SK-N-SH treated with all-trans-retinoic acid at 6 μM for 48 hours (cell line): ENCODE data around the gene PCDHGA1.
"Not testable (repeated sequence)": the region's sequence is repeated elsewhere in the genome, so short reads cannot be mapped to it uniquely, and the experiment has no call there.

Source experiments
- ATAC-seq: fragments of 200-7000 bp; cut with Tn5 transposase; 3 replicates; pipeline ENCODE4 v1.9.1; 2020; ENCODE audit warnings: mild to moderate bottlenecking, moderate library complexity
- ARNTL ChIP-seq: fragments of 450-650 bp; formaldehyde crosslinking; IDR thresholded peaks from 2 replicates; pipeline ENCODE4 v1.5.0; 2020; ENCODE audit warnings: low read depth, mild to moderate bottlenecking, moderate library complexity, borderline replicate concordance
- BACH2 ChIP-seq: fragments of 250-450 bp; sonication (Bioruptor Pico); IDR thresholded peaks from 2 replicates; pipeline ENCODE4 v1.9.0; 2021; ENCODE audit warnings: mild to moderate bottlenecking, borderline replicate concordance
- CSDC2 ChIP-seq: fragments of 250-450 bp; sonication (Bioruptor Pico); IDR thresholded peaks from 2 replicates; pipeline ENCODE4 v1.5.0; 2020; ENCODE audit warnings: mild to moderate bottlenecking, moderate library complexity
- ESRRG ChIP-seq: fragments of 250-450 bp; sonication (Bioruptor Pico); IDR thresholded peaks from 2 replicates; pipeline ENCODE4 v1.6.1; 2021; ENCODE audit warnings: mild to moderate bottlenecking
- GLIS3 ChIP-seq: fragments of 250-450 bp; sonication (Bioruptor Pico); IDR thresholded peaks from 2 replicates; pipeline ENCODE4 v1.5.0; 2020; ENCODE audit warnings: mild to moderate bottlenecking, moderate library complexity
- ISL1 ChIP-seq: fragments of 250-450 bp; sonication (Bioruptor Pico); IDR thresholded peaks from 2 replicates; pipeline ENCODE4 v2.1.2; 2022; ENCODE audit warnings: mild to moderate bottlenecking, moderate library complexity
- OSR1 ChIP-seq: fragments of 250-450 bp; sonication (Bioruptor Pico); IDR thresholded peaks from 2 replicates; pipeline ENCODE4 v1.8.0; 2022; ENCODE audit warnings: moderate library complexity, mild to moderate bottlenecking, inconsistent platforms
- PPARA ChIP-seq: fragments of 250-450 bp; sonication (Bioruptor Pico); IDR thresholded peaks from 2 replicates; pipeline ENCODE4 v1.5.0; 2020; ENCODE audit warnings: mild to moderate bottlenecking, borderline replicate concordance
- RARB ChIP-seq: fragments of 250-450 bp; sonication (Bioruptor Pico); IDR thresholded peaks from 2 replicates; pipeline ENCODE4 v1.8.0; 2021; ENCODE audit warnings: mild to moderate bottlenecking, moderate library complexity
- TCF4 ChIP-seq: fragments of 250-450 bp; sonication (Bioruptor Pico); IDR thresholded peaks from 2 replicates; pipeline ENCODE4 v1.8.0; 2021; ENCODE audit warnings: mild to moderate bottlenecking, moderate library complexity, borderline replicate concordance
- TOX ChIP-seq: fragments of 250-450 bp; sonication (Bioruptor Pico); IDR thresholded peaks from 2 replicates; pipeline ENCODE4 v1.8.0; 2021; ENCODE audit warnings: mild to moderate bottlenecking, moderate library complexity, borderline replicate concordance
- ZC3H10 ChIP-seq: fragments of 250-450 bp; sonication (Bioruptor Pico); IDR thresholded peaks from 2 replicates; pipeline ENCODE4 v1.5.1; 2021; ENCODE audit warnings: mild to moderate bottlenecking, moderate library complexity
- ZFP3 ChIP-seq: fragments of 250-450 bp; sonication (Bioruptor Pico); IDR thresholded peaks from 2 replicates; pipeline ENCODE4 v1.5.0; 2020; ENCODE audit warnings: mild to moderate bottlenecking, moderate library complexity
- ZFP30 ChIP-seq: fragments of 450-650 bp; formaldehyde crosslinking; IDR thresholded peaks from 2 replicates; pipeline ENCODE4 v1.5.0; 2022; ENCODE audit warnings: mild to moderate bottlenecking, moderate library complexity
- ZNF565 ChIP-seq: fragments of 450-650 bp; formaldehyde crosslinking; conservative IDR thresholded peaks from 2 replicates; pipeline ENCODE4 v1.5.0; 2020; ENCODE audit warnings: low read depth, mild to moderate bottlenecking, moderate library complexity
- ZNF70 ChIP-seq: fragments of 450-650 bp; formaldehyde crosslinking; IDR thresholded peaks from 2 replicates; pipeline ENCODE4 v1.5.0; 2020; ENCODE audit warnings: mild to moderate bottlenecking, moderate library complexity
- ZNF8 ChIP-seq: fragments of 450-650 bp; formaldehyde crosslinking; IDR thresholded peaks from 2 replicates; pipeline ENCODE4 v1.5.0; 2020; ENCODE audit warnings: mild to moderate bottlenecking, moderate library complexity
- TF ChIP-seq, protein P1 (sequence below): fragments of 250-450 bp; sonication (Bioruptor Pico); IDR thresholded peaks from 2 replicates; pipeline ENCODE4 v1.5.0; 2020; ENCODE audit warnings: mild to moderate bottlenecking, moderate library complexity
- TF ChIP-seq, protein P2 (sequence below): fragments of 250-450 bp; sonication (Bioruptor Pico); IDR thresholded peaks from 2 replicates; pipeline ENCODE4 v1.5.1; 2020; ENCODE audit warnings: low read depth, mild to moderate bottlenecking, moderate library complexity
- TF ChIP-seq, protein P3 (sequence below): fragments of 250-450 bp; sonication (Bioruptor Pico); IDR thresholded peaks from 2 replicates; pipeline ENCODE4 v1.8.0; 2020; ENCODE audit warnings: mild to moderate bottlenecking, moderate library complexity, borderline replicate concordance
- TF ChIP-seq, protein P4 (sequence below): fragments of 250-450 bp; sonication (Bioruptor Pico); IDR thresholded peaks from 2 replicates; pipeline ENCODE4 v1.8.0; 2021; ENCODE audit warnings: low read depth, mild to moderate bottlenecking, moderate library complexity, borderline replicate concordance

Gene PCDHGA1

DNA sequence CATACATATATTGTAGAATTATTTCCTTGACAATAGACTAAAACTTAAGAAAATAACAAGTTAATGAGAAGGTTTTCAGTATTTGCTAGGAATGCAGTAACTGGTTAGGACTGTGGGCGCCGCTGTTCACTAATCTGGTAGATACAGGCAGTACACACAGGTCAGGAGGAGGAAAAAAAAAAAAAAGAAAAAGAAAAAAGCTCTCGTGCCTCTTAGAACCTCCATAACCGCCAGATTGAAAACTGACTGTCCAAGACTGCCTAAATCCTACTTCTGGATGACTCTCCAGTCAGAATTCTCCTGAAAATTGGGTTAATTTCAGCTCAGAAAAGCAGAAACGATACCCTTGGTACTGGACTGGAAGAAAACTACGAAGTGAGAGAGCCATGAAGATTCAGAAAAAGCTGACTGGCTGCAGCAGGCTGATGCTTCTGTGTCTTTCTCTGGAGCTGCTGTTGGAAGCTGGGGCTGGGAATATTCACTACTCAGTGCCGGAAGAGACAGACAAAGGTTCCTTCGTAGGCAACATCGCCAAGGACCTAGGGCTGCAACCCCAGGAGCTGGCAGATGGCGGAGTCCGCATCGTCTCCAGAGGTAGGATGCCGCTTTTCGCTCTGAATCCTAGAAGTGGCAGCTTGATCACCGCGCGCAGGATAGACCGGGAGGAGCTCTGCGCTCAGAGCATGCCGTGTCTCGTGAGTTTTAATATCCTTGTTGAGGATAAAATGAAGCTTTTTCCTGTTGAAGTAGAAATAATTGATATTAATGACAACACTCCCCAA lies at the start of gene PCDHGA1:
PCDHGA1 (plus strand) TSS at position 216 of the 782 bp plus-strand sequence.
- ATAC-seq, result peak; percentile 75
- TF ChIP-seq PPARA (CRISPR knock-in tag), result no peak
- TF ChIP-seq ARNTL (CRISPR knock-in tag), result no peak
- no peak for TF ChIP-seq OSR1 (CRISPR knock-in tag)
- no peak for TF ChIP-seq ZFP3 (CRISPR knock-in tag)
- TF ChIP-seq RARB, result no peak
- TF ChIP-seq GLIS3, result no peak
- TF ChIP-seq, protein P1, sequence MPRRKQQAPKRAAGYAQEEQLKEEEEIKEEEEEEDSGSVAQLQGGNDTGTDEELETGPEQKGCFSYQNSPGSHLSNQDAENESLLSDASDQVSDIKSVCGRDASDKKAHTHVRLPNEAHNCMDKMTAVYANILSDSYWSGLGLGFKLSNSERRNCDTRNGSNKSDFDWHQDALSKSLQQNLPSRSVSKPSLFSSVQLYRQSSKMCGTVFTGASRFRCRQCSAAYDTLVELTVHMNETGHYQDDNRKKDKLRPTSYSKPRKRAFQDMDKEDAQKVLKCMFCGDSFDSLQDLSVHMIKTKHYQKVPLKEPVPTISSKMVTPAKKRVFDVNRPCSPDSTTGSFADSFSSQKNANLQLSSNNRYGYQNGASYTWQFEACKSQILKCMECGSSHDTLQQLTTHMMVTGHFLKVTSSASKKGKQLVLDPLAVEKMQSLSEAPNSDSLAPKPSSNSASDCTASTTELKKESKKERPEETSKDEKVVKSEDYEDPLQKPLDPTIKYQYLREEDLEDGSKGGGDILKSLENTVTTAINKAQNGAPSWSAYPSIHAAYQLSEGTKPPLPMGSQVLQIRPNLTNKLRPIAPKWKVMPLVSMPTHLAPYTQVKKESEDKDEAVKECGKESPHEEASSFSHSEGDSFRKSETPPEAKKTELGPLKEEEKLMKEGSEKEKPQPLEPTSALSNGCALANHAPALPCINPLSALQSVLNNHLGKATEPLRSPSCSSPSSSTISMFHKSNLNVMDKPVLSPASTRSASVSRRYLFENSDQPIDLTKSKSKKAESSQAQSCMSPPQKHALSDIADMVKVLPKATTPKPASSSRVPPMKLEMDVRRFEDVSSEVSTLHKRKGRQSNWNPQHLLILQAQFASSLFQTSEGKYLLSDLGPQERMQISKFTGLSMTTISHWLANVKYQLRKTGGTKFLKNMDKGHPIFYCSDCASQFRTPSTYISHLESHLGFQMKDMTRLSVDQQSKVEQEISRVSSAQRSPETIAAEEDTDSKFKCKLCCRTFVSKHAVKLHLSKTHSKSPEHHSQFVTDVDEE, result no peak
- no peak for TF ChIP-seq ESRRG
- TF ChIP-seq, protein P2, sequence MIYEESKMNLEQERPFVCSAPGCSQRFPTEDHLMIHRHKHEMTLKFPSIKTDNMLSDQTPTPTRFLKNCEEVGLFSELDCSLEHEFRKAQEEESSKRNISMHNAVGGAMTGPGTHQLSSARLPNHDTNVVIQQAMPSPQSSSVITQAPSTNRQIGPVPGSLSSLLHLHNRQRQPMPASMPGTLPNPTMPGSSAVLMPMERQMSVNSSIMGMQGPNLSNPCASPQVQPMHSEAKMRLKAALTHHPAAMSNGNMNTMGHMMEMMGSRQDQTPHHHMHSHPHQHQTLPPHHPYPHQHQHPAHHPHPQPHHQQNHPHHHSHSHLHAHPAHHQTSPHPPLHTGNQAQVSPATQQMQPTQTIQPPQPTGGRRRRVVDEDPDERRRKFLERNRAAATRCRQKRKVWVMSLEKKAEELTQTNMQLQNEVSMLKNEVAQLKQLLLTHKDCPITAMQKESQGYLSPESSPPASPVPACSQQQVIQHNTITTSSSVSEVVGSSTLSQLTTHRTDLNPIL (CRISPR knock-in tag), result no peak
- no peak for TF ChIP-seq ZNF70
- no peak for TF ChIP-seq ZNF565 (CRISPR knock-in tag)
- TF ChIP-seq ZNF8 (CRISPR knock-in tag), result no peak
- no peak for TF ChIP-seq BACH2
- no peak for TF ChIP-seq ISL1 (CRISPR knock-in tag)
- TF ChIP-seq, protein P3, sequence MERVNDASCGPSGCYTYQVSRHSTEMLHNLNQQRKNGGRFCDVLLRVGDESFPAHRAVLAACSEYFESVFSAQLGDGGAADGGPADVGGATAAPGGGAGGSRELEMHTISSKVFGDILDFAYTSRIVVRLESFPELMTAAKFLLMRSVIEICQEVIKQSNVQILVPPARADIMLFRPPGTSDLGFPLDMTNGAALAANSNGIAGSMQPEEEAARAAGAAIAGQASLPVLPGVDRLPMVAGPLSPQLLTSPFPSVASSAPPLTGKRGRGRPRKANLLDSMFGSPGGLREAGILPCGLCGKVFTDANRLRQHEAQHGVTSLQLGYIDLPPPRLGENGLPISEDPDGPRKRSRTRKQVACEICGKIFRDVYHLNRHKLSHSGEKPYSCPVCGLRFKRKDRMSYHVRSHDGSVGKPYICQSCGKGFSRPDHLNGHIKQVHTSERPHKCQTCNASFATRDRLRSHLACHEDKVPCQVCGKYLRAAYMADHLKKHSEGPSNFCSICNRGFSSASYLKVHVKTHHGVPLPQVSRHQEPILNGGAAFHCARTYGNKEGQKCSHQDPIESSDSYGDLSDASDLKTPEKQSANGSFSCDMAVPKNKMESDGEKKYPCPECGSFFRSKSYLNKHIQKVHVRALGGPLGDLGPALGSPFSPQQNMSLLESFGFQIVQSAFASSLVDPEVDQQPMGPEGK, result no peak
- TF ChIP-seq TOX (CRISPR knock-in tag), result no peak
- no peak for TF ChIP-seq CSDC2 (CRISPR knock-in tag)
- no peak for TF ChIP-seq ZFP30 (CRISPR knock-in tag)
- no peak for TF ChIP-seq ZC3H10 (CRISPR knock-in tag)

DNA sequence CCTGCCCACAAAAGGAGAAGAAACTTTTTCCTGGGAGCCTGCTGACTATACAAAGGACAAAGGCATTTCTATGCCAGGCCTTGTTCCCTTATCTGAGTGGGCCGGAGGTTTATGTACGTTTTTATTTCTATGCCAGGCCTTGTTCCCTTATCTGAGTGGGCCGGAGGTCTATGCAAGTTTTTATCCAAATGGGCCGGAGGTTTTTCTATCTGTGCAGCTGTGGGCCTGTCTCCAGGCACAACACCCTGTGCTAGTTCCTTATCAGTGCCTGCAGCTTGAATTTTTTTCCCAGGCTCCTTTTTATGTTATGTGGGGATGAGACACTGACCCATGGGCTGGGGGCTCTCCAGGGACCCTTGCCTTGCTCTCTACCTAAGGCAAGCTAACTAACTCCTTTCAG lies 31.9 kb upstream of the PCDHGA1 start:
- TF ChIP-seq RARB (no peak), CSDC2 (CRISPR knock-in tag) (no peak), ZC3H10 (CRISPR knock-in tag) (no peak), ISL1 (CRISPR knock-in tag) (no peak)
- ATAC-seq, result no peak

DNA sequence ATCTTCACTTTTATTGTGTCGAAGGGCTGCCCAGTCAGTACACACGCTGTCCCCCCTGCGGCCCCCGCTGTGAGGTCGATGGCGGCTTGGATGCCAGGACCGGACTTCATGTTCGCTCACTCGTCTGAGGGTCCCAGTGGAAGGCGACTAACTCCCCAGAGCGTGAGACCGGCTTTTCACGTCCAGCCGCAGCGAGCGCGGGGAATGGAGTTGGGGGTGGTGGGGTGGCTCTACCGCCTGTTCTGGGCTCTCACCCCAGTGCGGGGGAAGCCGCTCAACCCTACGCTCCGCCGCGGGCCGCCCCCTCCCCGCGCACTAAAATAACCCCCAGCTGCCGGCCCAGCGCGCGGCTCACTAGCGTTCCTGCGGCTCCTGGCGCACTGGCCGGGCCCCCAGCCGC lies 26.6 kb upstream of the PCDHGA1 start, which contains the start of gene SLC25A2:
SLC25A2 (minus strand) TSS at position 294 of the 400 bp plus-strand sequence; CDS start at position 110, 184 bp downstream.
- ATAC-seq, result no peak
- no peak for TF ChIP-seq BACH2

DNA sequence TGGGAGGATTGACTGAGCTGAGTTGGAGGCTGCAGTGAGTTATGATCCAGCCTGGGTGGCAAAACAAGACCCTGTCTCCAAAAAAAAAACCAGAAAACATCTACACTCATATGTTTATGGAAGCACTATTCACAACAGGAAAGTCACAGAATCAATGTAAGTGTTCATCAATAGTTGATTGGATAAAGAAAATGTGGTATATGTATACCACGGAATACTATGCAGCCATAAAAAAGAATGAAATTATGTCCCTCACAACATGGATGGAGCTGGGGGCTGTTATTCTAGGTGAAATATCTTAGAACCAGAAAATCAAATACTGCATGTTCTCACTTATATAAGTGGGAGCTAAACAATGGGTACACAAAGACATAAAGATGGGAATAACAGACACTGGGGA lies 23.7 kb upstream of the PCDHGA1 start:
- ATAC-seq, result no peak
- TF ChIP-seq ISL1 (CRISPR knock-in tag) (no peak), ZNF8 (CRISPR knock-in tag) (peak; percentile 69; the same call in 1 of the 2 replicates)

DNA sequence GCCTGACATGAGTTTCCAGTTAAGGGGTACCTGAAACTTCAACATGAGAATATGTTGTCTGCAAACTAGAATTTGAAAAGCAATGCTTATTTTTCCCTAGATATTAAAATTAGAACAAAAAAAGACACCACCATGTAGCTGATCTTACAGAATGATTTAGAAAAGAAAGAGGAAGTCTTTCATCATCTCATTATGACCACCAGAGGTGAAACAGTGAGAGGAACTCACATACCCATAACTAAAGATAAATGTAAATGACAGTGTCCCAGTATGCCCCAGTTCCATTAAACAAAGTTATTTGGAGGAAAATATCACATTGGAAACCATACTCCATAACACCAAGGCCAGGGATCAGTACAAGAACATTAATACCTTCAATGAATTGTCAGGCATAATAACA lies 16.6 kb upstream of the PCDHGA1 start:
- TF ChIP-seq, protein P3, result no peak
- TF ChIP-seq, protein P4, sequence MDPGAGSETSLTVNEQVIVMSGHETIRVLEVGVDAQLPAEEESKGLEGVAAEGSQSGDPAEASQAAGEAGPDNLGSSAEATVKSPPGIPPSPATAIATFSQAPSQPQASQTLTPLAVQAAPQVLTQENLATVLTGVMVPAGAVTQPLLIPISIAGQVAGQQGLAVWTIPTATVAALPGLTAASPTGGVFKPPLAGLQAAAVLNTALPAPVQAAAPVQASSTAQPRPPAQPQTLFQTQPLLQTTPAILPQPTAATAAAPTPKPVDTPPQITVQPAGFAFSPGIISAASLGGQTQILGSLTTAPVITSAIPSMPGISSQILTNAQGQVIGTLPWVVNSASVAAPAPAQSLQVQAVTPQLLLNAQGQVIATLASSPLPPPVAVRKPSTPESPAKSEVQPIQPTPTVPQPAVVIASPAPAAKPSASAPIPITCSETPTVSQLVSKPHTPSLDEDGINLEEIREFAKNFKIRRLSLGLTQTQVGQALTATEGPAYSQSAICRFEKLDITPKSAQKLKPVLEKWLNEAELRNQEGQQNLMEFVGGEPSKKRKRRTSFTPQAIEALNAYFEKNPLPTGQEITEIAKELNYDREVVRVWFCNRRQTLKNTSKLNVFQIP (CRISPR knock-in tag), result no peak
- no peak for TF ChIP-seq CSDC2 (CRISPR knock-in tag)
- no peak for TF ChIP-seq ZC3H10 (CRISPR knock-in tag)
- no peak for TF ChIP-seq OSR1 (CRISPR knock-in tag)
- TF ChIP-seq TCF4 (CRISPR knock-in tag), result no peak
- ATAC-seq, result no peak

DNA sequence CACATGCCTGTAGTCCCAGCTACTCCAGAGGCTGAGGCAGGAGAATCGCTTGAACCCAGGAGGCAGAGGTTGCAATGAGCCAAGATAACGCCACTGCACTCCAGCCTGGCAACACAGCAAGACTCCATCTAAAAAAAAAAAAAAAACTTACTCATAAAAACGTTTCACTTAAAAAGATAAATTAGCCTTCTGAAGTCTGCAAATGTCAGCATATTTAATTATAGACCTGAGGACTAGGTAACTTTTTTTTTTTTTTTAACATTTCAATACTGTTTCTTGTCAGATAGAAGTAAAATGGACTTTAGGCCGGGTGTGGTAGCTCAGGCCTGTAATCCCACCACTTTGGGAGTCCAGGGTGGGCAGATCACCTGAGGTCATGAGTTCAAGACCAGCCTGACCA lies 13.4 kb upstream of the PCDHGA1 start:
- ATAC-seq, result not testable (repeated sequence)
